Ovary (tissue), 3 donors: ENCODE data around the gene MYH11.

ENCODE experiments used
- EP300 ChIP-seq: sonication (generic); formaldehyde crosslinking; IDR thresholded peaks from one replicate; pipeline ENCODE4 v1.6.1; 2017; ENCODE audit warnings: antibody characterized with exemption
- POLR2A ChIP-seq: fragments of 450-650 bp; IDR thresholded peaks from one replicate; pipeline ENCODE4 v1.6.1; 2017; ENCODE audit warnings: antibody characterized with exemption, mild to moderate bottlenecking, moderate library complexity
- TF ChIP-seq, protein P1 (sequence below), 3 donors: fragments of 450-650 bp in 2 of 3; fragments of 200-600 bp in 1 of 3; IDR thresholded peaks; one replicate each; pipeline versions ENCODE4 v1.5.1 to v1.8.0; 2016 to 2022; ENCODE audit warnings: antibody characterized with exemption in 3 of 3, mild to moderate bottlenecking in 1 of 3
- donor health status: DM: no; HTN: no; CAD: no.

DNA sequence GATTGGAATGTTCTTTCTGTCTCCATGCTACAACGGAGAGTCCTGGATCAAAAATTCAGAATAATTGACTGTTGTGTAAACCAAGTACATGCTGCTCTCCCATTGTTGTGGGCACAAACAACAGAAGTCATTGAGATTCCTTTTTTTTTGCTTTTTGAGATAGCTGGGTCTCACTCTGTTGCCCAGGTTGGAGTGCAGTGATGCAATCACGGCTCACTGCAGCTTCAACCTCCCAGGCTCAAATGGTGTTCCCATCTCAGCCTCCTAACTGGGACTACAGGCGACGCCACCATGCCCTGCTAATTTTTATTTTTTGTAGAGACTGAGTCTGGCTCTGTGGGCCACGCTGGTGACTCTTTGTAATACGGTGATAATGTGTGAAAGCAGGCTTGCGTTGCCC is 182.3 kb downstream of the MYH11 start:
- TF ChIP-seq, protein P1, sequence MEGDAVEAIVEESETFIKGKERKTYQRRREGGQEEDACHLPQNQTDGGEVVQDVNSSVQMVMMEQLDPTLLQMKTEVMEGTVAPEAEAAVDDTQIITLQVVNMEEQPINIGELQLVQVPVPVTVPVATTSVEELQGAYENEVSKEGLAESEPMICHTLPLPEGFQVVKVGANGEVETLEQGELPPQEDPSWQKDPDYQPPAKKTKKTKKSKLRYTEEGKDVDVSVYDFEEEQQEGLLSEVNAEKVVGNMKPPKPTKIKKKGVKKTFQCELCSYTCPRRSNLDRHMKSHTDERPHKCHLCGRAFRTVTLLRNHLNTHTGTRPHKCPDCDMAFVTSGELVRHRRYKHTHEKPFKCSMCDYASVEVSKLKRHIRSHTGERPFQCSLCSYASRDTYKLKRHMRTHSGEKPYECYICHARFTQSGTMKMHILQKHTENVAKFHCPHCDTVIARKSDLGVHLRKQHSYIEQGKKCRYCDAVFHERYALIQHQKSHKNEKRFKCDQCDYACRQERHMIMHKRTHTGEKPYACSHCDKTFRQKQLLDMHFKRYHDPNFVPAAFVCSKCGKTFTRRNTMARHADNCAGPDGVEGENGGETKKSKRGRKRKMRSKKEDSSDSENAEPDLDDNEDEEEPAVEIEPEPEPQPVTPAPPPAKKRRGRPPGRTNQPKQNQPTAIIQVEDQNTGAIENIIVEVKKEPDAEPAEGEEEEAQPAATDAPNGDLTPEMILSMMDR (IDR thresholded peaks at IDR 0.05) = no peak
- no peak for TF ChIP-seq POLR2A
- no peak for TF ChIP-seq EP300
